ENCODE results near the gene CREB3.

The CREB3 gene

GRCh38 chr9:35732185-35732799, at the start of gene CREB3, which contains the start of gene TLN1:
Gene CREB3, plus strand, starts transcription at chr9:35732666. Its CDS starts 107 bp downstream, at chr9:35732773.
Gene TLN1, minus strand, starts transcription at chr9:35732195. Its CDS starts 6,501 bp downstream, at chr9:35725694.
- TF ChIP-seq, protein P1, sequence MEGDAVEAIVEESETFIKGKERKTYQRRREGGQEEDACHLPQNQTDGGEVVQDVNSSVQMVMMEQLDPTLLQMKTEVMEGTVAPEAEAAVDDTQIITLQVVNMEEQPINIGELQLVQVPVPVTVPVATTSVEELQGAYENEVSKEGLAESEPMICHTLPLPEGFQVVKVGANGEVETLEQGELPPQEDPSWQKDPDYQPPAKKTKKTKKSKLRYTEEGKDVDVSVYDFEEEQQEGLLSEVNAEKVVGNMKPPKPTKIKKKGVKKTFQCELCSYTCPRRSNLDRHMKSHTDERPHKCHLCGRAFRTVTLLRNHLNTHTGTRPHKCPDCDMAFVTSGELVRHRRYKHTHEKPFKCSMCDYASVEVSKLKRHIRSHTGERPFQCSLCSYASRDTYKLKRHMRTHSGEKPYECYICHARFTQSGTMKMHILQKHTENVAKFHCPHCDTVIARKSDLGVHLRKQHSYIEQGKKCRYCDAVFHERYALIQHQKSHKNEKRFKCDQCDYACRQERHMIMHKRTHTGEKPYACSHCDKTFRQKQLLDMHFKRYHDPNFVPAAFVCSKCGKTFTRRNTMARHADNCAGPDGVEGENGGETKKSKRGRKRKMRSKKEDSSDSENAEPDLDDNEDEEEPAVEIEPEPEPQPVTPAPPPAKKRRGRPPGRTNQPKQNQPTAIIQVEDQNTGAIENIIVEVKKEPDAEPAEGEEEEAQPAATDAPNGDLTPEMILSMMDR (IDR thresholded peaks at IDR 0.05; ENCODE audit: control insufficient read depth, extremely low read depth, insufficient read depth): peak; percentile 51
- peak within 1 kb of the TSS; percentile 71 for H3K4me3 ChIP-seq (ENCODE audit: low read depth, low read length)
- peak; percentile 94 for DNase-seq (ENCODE audit: low read depth)

- DNase-seq (ENCODE audit: low read depth): no peak
- H3K4me3 ChIP-seq (ENCODE audit: low read depth, low read length): no peak overlapping the region
- TF ChIP-seq, protein P1 (IDR thresholded peaks at IDR 0.05; ENCODE audit: control insufficient read depth, extremely low read depth, insufficient read depth): no peak
Observed at GRCh38 chr9:35683323-35683722, 49.1 kb upstream of the CREB3 start.

- no peak for DNase-seq (ENCODE audit: low read depth)
- H3K4me3 ChIP-seq (ENCODE audit: low read depth, low read length): no peak overlapping the region
- TF ChIP-seq, protein P1 (IDR thresholded peaks at IDR 0.05; ENCODE audit: control insufficient read depth, extremely low read depth, insufficient read depth): no peak
Observed at GRCh38 chr9:35684921-35685320, 47.5 kb upstream of the CREB3 start.

DNA sequence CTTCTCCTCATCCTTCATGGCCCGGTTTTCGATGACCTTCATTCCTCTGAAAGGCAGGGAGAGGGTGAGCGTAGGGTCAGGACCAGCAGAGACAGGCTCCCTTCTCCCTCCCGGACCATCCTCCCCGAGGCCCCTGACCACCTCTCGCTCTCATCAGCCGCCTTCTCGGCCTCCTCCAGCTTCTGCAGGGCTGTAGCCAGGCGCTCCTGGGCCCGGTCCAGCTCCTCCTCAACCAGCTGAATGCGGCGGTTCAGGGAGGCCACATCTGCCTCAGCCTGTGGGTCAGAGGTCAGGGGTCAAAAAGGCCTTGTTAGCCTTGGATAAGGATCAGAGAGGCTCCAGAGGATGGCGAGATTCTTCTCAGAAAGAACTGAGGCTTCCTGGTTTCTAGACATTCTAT, 47.0 kb upstream of the CREB3 start:
- TF ChIP-seq, protein P1 (IDR thresholded peaks at IDR 0.05; ENCODE audit: control insufficient read depth, extremely low read depth, insufficient read depth): no peak
- H3K4me3 ChIP-seq (ENCODE audit: low read depth, low read length): no peak overlapping the region
- no peak for DNase-seq (ENCODE audit: low read depth)

DNA sequence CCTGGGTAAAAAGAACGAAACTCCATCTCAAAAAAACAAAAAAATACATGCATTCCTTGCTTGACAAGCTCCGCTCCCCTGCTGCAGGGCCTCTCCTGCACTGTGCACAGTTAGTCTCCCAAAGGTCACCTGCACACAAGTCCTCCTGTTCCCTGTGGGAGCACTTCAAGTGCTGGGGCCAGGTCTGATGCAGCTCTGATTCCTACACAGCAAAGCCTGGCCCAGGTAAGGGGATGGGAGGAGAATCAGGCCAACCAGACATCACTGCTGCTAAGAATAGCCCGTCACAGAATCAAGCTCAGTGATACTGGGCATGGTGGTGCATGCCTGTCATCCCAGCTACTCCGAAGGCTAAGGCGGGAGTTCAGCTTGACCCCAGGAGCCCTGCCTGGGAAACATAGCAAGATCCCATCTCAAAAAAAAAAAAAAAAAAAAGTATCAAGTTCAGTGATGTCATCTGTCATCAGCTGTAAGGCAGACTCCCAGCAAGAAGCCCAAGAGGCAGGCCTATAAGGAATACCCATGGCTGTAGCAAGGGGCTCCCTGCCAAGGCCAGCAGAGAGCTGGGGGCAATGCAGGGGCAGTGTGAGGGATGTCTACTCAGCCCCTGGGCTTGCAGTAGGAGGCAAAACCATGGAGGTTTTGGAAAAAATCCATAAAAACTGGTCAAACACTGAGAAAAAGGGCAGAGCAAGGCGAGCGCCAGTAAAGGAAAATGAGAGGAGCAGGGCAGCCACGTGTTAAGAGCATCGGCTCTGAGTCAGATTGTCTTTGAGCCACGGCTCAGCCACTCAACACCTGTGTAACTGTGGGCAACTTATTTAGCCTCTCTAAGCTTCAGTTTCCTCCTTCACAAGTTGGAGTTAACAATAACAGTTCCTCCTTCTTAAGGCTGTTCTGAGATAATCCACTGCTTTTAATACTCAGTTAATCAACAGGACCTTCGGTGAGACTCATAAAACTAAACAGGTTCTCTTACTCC, 46.0 kb upstream of the CREB3 start:
- no peak overlapping the region for H3K4me3 ChIP-seq (ENCODE audit: low read depth, low read length)
- TF ChIP-seq, protein P1 (IDR thresholded peaks at IDR 0.05; ENCODE audit: control insufficient read depth, extremely low read depth, insufficient read depth): no peak
- DNase-seq (ENCODE audit: low read depth): no peak

DNA sequence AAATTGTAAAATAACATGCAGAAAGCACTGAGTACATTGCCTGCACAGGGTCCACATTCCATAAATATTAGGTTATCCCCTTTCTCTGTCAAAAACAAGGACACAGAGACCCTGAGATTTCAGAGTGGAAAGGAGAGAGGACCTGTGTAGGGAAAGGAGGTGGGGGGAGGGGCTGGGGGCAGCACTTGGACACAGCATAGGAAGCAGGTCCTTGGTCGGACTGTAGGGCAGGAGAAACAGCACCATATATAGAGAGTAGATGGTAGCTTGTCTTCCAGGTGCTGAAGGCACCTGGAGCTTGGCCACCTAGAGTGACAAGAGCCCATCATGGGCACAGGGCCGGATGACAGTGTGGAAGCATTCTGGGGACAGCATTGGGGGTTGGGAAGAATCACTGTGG, 45.2 kb upstream of the CREB3 start:
- no peak overlapping the region for H3K4me3 ChIP-seq (ENCODE audit: low read depth, low read length)
- TF ChIP-seq, protein P1 (IDR thresholded peaks at IDR 0.05; ENCODE audit: control insufficient read depth, extremely low read depth, insufficient read depth): no peak
- DNase-seq (ENCODE audit: low read depth): no peak

All from LNCaP clone FGC (cell line).